ENCODE data around the gene CARD11. TPM values are rescaled to one million over a fixed set of nuclear protein-coding genes. Genes with fewer than 3 reads are reported as not detected.

The CARD11 gene
- polyA plus RNA-seq, 1 donor from 2014 or later: not detected

DNA sequence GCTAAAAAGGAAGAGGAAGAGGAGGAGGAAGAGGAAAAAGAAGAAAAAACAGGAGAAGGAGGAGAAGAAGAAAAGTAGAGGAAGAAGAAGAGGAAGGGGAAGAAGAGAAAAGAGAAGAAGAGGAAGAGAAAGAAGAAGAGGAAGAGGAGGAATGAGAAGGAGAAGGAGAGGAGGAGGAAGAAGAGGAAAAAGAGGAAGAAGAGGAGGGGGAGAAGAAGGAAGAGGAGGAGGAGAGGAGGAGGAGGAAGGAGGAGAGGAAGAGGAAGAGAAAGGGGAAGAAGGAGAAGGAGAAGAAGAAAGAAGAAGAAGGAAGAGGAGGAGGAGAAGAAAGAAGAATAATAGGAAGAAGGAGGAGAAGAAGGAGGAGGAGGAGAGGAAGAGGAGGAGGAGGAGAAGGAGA, 103.2 kb downstream of the CARD11 start:
- H3K4me3 ChIP-seq (ENCODE audit: low read length): no peak overlapping the region
- H3K9ac ChIP-seq (ENCODE audit: low read length): no peak overlapping the region
- no peaks in the 10 kb centered on the region for H3K27me3 ChIP-seq (ENCODE audit: insufficient read depth, low read depth, low read length)
- H3F3A ChIP-seq (ENCODE audit: insufficient read depth, low read length, poor library complexity, severe bottlenecking): no peaks in the 10 kb centered on the region
- no peaks in the 10 kb centered on the region for H3K9me3 ChIP-seq (ENCODE audit: low read length)
- no peaks in the 10 kb centered on the region for H3K9me2 ChIP-seq (ENCODE audit: insufficient read depth, low read length)
- no peaks in the 10 kb centered on the region for H4K20me1 ChIP-seq (ENCODE audit: insufficient read depth)
- no peak overlapping the region for H3K27ac ChIP-seq (ENCODE audit: low read length)
- TF ChIP-seq POLR2AphosphoS5 (IDR thresholded peaks at IDR 0.05): no peak
- TF ChIP-seq, protein P1, sequence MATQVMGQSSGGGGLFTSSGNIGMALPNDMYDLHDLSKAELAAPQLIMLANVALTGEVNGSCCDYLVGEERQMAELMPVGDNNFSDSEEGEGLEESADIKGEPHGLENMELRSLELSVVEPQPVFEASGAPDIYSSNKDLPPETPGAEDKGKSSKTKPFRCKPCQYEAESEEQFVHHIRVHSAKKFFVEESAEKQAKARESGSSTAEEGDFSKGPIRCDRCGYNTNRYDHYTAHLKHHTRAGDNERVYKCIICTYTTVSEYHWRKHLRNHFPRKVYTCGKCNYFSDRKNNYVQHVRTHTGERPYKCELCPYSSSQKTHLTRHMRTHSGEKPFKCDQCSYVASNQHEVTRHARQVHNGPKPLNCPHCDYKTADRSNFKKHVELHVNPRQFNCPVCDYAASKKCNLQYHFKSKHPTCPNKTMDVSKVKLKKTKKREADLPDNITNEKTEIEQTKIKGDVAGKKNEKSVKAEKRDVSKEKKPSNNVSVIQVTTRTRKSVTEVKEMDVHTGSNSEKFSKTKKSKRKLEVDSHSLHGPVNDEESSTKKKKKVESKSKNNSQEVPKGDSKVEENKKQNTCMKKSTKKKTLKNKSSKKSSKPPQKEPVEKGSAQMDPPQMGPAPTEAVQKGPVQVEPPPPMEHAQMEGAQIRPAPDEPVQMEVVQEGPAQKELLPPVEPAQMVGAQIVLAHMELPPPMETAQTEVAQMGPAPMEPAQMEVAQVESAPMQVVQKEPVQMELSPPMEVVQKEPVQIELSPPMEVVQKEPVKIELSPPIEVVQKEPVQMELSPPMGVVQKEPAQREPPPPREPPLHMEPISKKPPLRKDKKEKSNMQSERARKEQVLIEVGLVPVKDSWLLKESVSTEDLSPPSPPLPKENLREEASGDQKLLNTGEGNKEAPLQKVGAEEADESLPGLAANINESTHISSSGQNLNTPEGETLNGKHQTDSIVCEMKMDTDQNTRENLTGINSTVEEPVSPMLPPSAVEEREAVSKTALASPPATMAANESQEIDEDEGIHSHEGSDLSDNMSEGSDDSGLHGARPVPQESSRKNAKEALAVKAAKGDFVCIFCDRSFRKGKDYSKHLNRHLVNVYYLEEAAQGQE (IDR thresholded peaks at IDR 0.05; ENCODE audit: borderline replicate concordance): no peak
- TF ChIP-seq EP300 (conservative IDR thresholded peaks at IDR 0.05; ENCODE audit: poor library complexity, severe bottlenecking): no peak
- no peak for TF ChIP-seq RAD21 (conservative IDR thresholded peaks at IDR 0.05)
- TF ChIP-seq EZH2 (IDR thresholded peaks at IDR 0.05; ENCODE audit: borderline replicate concordance, insufficient read depth, low read length, poor library complexity, severe bottlenecking): no peak
- no peak for TF ChIP-seq TAF1 (IDR thresholded peaks at IDR 0.05; ENCODE audit: low read depth)
- TF ChIP-seq SMC3 (conservative IDR thresholded peaks at IDR 0.05; ENCODE audit: poor library complexity): no peak
- TF ChIP-seq, protein P2, sequence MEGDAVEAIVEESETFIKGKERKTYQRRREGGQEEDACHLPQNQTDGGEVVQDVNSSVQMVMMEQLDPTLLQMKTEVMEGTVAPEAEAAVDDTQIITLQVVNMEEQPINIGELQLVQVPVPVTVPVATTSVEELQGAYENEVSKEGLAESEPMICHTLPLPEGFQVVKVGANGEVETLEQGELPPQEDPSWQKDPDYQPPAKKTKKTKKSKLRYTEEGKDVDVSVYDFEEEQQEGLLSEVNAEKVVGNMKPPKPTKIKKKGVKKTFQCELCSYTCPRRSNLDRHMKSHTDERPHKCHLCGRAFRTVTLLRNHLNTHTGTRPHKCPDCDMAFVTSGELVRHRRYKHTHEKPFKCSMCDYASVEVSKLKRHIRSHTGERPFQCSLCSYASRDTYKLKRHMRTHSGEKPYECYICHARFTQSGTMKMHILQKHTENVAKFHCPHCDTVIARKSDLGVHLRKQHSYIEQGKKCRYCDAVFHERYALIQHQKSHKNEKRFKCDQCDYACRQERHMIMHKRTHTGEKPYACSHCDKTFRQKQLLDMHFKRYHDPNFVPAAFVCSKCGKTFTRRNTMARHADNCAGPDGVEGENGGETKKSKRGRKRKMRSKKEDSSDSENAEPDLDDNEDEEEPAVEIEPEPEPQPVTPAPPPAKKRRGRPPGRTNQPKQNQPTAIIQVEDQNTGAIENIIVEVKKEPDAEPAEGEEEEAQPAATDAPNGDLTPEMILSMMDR (IDR thresholded peaks at IDR 0.05; ENCODE audit: poor library complexity, severe bottlenecking): no peak
- TF ChIP-seq MXI1 (conservative IDR thresholded peaks at IDR 0.05; ENCODE audit: poor library complexity, severe bottlenecking): no peak
- no peaks in the 10 kb centered on the region for H3K36me3 ChIP-seq (ENCODE audit: insufficient read depth, low read length)
- H3K79me2 ChIP-seq (replicated peaks; ENCODE audit: insufficient read depth, low read length): no peaks in the 10 kb centered on the region
- H3K4me2 ChIP-seq (ENCODE audit: low read length): no peak overlapping the region
- H2AFZ ChIP-seq (ENCODE audit: low read depth, low read length): no peak overlapping the region

DNA sequence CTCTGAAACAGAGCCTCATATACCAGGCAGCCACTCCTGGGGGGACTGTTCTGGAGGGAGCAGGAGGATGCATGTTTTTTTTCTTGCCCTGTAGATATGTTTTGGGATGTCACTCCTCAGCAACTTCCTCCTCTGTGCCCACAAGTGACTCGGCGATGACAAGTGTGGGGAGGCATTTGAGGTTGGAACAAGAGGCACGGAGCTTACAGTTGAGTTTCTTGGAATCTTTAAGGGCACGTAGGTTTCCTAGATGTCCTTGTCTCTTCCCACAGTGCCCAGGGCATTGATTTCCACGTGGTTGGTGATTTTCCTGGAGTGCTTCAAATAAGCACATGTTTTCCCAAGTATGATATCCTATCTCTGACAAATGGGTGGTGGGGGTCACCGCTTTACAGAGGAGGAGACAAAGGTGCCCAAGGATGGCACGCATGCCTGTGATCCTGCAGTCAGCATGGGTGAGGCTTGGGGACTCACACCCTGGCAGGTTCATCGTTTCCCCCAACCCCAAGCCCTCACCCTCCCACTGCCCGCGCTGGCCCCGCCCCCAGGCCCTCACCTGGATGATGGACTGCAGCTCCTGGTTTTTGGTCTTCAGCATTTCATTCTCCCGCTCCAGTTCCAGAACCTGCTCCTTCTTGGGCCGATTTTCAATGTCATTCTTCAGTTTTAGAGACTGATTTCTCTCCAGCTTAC, 104.3 kb downstream of the CARD11 start:
- Histone ChIP-seq H3K79me2 (replicated peaks; ENCODE audit: insufficient read depth, low read length) (no peaks in the 10 kb centered on the region), H3K27me3 (ENCODE audit: insufficient read depth, low read depth, low read length) (no peaks in the 10 kb centered on the region), H3K4me2 (ENCODE audit: low read length) (no peak overlapping the region), H3F3A (ENCODE audit: insufficient read depth, low read length, poor library complexity, severe bottlenecking) (no peaks in the 10 kb centered on the region), H3K4me3 (ENCODE audit: low read length) (no peak overlapping the region), H3K36me3 (ENCODE audit: insufficient read depth, low read length) (no peaks in the 10 kb centered on the region), H3K9ac (ENCODE audit: low read length) (no peak overlapping the region), H4K20me1 (ENCODE audit: insufficient read depth) (no peaks in the 10 kb centered on the region), H2AFZ (ENCODE audit: low read depth, low read length) (no peak overlapping the region), H3K27ac (ENCODE audit: low read length) (no peak overlapping the region), H3K9me2 (ENCODE audit: insufficient read depth, low read length) (no peaks in the 10 kb centered on the region), H3K9me3 (ENCODE audit: low read length) (no peaks in the 10 kb centered on the region)
- no peak for TF ChIP-seq MXI1 (conservative IDR thresholded peaks at IDR 0.05; ENCODE audit: poor library complexity, severe bottlenecking)
- TF ChIP-seq EZH2 (IDR thresholded peaks at IDR 0.05; ENCODE audit: borderline replicate concordance, insufficient read depth, low read length, poor library complexity, severe bottlenecking): no peak
- TF ChIP-seq, protein P1 (IDR thresholded peaks at IDR 0.05; ENCODE audit: borderline replicate concordance): no peak
- TF ChIP-seq EP300 (conservative IDR thresholded peaks at IDR 0.05; ENCODE audit: poor library complexity, severe bottlenecking): no peak
- TF ChIP-seq, protein P2 (IDR thresholded peaks at IDR 0.05; ENCODE audit: poor library complexity, severe bottlenecking): no peak
